GM18511 (cell line): Measurements from ENCODE around the gene TP53I13.

ENCODE experiments used
- ATAC-seq: cut with Tn5 transposase; IDR thresholded peaks from one replicate; pipeline ENCODE4 v1.9.1; 2021; ENCODE audit warnings: mild to moderate bottlenecking, moderate library complexity; ENCODE audit not compliant: unreplicated experiment

TP53I13 gene

DNA sequence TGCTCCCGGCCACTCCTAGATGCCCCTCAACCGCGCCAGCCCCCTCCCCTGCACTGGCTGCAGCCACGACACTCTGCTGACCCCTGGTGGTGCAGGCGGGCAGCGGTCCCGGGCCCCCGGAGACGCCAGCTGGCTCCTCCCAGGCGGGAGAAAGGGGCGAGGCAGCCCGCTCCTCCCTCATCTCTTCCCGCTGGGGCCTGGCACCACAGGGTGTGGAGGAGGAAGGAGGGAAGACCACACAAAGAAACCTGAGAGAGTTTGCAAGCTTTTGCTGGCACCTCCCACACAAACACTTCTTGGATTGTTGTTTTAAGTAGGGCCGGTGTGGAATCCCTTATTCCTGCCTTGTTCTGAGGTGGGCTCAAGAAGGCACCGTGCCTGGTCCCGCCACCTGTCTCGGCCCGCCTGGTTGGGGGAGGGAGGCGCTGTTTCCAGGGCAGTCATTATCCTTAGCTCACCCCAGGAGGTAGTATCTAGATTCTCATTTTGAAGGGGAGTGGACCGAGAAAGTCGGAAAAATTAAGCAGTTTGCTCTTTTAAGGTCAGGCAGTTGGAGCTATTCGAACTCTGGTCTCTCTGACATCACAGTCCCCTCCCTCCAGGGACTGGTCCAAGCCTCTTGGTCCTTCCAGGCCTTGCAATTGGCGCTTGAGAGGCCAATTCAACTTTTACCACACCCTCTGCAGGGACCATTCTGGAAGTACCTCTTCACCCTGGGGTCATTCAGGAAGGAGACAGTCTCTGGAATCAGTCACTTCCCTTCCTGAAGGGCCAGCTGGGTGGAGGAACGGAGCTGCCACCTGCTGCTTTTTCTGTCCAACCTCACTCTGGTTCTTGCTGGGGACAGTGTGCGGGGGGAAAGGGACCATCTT lies 23.5 kb downstream of the TP53I13 start:
- peak; percentile 42 for ATAC-seq

DNA sequence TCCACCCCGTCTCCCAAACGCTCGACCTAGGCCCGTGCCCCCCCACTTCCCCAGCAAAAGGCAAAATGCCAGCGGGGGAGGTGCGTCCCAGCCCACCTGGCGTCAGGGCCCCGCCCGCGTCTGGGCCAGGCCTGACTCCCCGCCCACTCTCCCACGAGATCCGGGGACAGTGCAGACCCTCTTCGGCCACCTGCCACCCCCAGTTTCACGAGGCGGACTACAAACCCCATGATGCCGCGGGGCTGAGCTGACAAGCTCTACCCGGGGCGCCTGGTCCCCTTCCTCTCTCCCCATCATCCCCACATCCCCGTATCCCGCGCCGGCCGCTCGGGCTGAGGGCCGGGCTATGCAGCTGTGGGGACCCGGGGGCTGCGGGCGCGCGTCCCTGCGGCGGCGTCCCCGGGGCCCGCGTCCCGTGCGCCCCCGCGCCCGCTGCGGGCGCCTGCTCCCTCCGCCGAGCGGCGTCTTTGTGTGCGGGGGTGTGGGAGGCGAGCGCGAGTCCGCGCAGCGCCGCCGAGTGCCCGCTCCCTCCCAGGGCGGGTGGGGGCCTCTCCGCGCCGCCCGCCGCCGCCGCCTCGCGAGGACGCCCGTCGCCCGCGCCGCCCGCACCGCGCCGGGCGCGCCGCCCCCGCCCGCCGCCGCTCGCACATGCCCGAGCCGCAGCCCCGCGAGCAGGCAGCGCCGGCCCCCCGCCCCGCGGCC lies 24.5 kb downstream of the TP53I13 start, which contains the start of gene ANKRD13B:
TSS of gene ANKRD13B (plus strand) at position 283 of the 702 bp plus-strand sequence. CDS start 490 bp downstream, outside the sequence.
- ATAC-seq = no peak

DNA sequence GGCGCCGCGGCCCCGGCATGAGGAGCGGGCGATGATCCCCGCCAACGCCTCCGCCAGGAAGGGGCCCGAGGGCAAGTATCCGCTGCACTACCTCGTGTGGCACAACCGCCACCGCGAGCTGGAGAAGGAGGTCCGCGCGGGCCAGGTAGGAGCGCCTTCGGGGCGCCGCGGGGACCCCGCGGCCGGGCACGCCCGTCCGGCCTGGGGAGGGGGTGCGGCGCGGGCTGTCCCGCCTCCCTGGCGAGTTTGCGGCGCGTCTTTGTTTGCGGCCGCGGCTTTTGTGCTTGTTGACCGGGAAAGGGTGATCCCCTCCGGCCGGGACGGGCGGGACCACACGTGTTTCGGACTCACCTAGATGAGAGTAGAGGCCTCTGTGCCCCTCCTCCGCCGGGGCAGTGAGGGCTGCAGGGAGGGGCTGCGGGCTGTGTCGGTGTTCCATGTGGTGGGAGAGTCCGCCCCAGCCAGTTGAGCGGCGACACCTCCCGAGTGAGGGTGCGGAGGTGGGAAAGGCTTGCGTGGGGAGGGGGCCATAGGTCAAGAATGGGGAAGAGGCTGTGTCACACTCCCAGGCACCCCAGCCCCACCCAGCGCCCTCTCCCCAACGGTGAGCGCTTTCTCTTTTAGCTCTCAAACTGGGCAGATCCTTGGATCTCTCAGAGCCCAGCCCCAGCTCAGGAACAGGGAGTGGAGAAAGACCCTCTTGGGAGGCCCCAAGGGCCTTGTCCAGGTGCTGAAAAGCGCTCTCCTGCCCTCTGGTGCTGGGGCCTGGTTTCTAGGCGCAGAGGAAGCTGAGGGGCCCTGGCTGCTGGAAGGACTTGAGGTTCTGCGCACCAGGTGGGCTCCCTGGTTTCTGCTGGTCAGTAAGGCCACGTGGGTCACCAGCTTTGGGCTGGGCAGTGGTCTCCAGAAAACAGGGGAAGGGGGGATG lies 25.4 kb downstream of the TP53I13 start:
- ATAC-seq = no peak

DNA sequence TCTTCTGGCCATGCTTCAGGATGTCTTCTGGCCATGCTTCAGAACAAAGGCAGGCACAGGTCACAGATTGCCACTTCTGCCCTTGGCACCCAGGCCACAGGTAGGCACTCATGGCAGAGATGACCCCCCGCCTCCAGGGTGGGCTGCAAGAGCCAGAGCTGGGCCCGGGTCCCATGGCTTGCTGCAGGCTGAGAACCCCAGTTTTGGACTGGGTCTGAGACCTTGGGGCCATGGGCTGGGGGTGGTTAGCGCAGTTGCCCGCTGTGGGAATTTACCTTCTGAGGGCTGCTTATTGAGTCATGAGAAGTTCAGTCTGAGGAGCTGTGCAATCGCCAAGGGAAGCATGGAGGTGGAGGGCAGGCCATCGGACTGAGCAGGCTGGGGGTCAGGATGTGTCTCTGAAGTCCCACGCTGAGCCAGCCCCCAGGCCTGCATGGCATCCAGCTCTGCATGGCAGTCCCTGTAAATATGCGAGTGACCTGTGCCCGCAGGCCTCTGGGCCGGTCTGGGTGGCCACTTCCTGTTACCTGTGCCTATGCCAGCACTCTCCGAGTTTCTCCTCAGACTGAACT lies 26.1 kb downstream of the TP53I13 start:
- ATAC-seq = no peak

DNA sequence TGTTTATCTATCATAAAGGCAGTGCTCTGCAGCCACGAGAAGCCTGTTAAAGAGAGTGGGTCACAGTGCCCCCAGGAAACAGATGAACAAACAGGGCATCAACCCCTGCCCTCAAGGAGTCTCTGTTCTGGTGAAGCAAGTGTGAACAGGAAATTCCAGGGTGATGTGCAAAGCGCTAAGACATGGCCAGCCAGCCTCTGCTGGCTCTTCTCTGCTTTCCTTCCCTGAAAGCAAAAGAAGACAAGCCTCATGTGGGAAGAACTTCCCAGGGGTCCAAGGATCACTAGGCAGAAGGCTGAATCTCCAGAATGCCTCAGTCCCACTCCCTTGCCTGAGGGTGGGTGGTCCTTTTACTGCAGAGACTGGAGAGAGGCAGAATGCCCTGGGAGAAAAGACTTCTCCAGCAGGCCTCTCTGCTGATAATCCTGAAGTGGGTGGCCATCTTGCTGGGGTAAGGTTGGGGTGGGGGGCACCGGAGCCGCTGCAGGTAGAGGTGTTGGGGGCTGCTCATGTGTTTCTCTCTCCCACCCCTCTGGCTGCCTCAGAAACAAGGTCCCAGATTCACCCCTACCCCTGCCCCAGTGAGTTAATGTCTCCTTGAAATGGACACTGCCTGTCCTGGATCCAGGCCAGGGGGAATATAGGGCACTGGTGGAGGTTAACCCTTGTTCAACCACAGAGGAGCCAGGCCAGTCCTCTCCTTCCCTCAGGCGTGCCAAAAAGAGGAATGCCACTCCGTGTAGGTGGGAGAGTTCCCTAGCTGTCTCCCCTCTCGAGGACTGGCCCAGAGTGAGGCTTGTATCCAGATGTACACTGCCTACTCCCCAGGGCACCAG lies 26.8 kb downstream of the TP53I13 start:
- no peak for ATAC-seq

DNA sequence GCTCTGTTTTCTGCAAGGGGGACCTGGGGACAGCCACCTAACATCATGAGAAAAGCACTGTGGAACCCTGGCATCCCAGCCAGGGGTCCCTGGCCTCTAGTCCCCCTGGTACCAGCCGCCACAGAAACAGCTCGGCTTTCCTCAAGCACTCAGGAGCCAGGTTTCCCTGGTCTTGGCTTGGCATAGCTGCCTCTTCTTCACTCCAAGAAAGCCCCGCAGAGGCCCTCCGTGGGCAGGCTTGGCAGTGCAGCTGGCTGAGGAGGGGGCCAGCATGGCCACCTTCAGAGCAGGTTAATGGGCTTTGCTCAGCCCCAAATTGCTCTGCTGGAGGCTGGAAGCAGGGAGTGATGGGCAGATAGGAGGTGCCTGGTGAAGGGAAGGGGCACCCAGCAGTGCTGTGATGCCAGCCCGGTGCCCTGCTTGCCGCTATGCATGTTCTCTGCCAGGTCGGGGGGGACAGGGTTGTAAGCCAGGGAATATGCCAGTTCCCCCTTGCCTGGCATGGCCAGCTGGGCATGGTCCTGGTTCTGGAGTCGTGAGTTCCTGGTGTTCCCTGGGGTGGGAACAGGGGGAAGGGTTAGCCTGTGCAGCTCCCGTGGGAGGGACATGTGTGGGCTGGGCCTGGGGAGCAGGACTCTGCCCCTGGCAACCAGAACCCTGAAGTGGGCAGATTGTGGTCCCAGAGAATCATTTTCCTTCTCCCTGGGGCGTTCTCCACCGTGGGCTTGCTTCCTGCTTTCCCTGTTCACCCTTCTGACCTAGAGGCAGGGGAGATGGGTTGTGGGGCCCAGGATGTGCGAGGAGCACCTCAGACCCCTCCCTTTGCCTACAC lies 27.7 kb downstream of the TP53I13 start:
- no peak for ATAC-seq

DNA sequence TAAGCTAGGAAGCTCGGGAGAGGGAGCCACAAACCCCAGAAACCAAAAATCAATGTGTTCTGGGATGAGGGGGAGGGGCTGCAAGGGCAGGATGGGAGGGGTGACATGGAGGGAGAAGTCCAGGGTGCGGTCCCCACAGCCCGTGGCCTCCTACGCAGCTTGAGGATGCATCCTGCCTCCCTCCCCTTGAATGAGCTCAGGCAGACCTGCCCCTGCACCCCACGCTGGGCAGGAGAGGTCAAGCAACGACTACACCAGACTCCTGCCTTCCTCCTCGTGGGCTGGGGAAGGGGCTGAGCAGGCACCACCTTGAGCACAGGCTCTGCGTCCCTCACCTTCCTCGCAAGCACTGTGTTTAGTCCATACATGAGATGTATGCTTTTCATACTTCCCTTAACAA lies 28.3 kb downstream of the TP53I13 start:
- ATAC-seq = no peak

DNA sequence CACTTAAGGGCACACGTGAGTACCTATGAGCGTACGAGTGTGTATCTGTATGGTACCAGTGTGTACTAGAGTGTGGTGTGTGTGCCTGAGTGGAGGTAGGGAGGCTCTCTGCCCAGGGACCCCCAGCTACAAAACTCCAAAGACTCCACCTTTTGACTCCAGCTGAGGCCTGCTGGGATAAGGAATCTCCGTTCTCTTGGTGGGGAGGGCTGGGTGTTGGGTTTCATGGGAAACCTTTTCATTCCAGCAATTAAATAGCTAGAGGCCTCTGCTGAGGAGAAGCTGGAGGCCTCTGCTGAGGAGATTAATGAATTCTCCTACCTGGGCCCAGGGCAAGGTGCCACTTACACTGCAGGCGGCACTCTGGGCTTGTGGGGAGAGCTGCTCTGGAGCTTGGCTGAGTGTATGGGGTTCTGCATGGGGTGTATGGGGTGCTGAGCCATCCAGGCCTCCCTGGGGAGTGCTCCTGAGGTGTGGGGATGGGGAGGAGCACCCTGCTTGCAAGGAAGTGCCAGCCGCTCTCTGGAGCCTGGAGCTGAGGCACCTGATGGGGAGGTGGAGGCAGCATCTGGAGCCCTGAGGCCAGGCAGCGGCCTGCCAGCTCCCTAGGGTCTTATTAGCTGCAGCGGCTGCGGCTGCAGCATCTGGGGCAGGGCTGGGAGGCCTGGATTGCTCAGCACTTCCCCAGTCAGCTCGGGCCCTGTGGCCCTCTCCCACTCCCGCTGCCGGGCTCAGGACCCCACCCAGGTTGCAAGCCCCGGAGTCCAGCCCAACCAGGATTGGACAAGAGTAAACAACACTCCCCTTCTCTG lies 29.1 kb downstream of the TP53I13 start:
- no peak for ATAC-seq

DNA sequence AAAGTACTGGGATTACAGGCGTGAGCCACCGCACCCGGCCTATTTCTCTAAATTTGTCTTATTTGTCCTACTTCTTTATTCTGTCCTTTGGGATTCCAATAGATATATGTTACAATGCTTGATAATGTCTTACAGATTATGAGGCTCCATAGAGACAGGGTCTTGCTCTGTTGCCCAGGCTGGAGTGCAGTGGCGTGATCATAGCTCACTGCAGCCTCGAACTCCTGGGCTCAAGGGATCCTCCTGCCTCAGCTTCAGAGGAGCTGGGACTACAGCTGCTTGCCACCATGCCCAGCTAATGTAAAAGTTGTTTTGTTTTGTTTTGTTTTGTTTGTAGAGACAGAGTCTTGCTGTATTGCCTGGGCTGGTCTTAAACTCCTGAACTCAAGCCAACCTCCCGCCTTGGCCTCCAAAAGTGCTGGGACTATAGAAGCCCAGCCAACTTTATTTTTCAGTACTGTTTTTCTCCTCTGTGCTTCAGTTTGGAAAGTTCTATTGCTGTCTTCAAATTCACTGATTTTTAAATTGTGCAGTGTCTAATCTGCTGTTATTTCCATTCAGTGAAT lies 34.7 kb downstream of the TP53I13 start:
- ATAC-seq = no peak

DNA sequence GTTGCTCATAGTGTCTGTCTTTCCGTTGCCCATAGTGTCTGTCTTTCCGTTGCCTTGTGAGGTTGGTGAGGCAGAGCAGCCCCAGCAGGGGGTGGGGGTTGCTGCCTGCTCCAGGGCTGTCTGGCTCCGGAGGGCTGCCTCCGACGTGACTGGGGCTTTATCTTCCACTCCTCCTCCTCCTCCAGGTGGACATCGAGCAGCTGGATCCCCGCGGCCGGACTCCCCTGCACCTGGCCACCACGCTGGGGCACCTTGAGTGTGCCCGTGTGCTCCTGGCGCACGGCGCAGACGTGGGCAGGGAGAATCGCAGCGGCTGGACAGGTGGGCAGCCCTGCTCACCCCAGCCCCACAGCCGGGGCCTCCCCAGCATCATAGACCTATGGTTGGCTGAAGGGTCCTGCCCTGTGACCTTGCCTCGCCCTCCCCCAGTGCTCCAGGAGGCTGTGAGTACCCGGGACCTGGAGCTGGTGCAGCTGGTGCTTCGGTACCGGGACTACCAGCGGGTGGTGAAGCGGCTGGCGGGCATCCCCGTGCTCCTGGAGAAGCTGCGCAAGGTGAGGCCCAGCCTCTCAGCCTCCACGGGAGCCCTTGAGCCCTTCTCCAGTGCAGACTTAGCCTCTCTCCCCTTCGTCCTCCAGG lies 39.2 kb downstream of the TP53I13 start:
- no peak for ATAC-seq

DNA sequence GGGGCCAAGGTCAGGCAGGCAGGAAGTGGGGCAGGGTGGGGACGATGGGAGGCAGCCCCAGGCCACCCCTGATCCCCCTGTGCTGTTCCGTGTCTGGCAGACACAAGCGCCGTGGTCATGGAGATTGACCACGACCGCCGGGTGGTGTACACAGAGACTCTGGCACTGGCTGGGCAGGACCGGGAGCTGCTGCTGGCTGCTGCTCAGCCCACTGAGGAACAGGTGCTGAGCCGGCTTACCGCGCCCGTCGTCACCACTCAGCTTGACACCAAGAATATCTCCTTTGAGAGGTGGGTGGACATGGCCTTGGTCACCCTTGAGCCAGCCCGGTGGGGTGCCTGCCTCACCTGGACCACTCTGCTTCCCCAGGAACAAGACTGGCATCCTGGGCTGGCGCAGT lies 40.5 kb downstream of the TP53I13 start:
- no peak for ATAC-seq

DNA sequence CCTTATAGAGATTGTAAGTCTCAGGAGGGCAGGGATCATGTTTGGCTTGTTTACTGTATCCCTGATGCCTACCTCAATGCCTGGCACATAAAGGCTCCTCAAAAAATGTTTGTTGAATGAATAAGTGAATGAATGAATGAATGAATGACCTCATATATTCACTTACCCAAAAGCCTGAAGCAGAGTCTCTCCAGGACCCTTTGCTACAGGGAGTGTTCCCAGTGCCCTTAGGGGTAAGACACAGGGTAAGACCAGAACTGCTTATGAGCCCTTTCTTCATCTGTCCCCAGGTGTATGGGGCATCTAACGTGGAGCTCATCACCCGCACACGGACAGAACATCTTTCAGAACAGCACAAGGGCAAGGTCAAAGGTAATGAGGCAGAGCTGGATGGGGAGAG lies 41.9 kb downstream of the TP53I13 start:
- no peak for ATAC-seq

DNA sequence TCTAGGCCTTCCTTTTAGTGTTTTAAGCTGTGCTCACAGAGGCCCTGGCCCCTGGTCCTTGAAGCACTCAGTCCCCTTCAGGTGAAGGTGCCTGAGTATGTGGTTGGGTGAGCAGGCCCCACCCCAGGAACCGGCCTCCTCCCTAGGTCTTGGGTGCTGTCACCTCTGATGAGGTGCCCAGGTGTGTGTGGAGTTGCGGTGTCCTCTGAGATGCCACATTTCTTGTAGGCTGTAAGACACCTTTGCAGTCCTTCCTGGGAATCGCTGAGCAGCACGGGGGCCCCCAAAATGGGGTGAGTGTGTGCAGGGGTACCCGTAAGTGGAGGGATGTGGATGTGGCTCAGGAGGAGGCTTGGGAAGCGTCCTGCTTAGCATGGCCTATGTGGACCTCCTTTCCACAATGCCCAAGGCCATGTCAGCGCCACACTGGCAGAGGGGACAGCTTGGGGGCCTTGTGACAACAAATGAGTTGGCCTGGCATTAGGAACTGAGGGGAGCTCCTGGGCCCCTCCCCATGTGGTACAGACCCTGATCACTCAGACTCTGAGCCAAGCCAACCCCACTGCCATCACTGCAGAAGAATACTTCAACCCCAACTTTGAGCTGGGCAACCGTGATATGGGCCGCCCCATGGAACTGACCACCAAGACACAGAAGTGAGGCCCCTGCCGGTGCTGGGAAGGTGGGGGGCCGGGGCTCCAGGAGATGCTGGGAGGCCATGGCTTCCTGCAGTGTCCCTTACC lies 43.0 kb downstream of the TP53I13 start:
- no peak for ATAC-seq

DNA sequence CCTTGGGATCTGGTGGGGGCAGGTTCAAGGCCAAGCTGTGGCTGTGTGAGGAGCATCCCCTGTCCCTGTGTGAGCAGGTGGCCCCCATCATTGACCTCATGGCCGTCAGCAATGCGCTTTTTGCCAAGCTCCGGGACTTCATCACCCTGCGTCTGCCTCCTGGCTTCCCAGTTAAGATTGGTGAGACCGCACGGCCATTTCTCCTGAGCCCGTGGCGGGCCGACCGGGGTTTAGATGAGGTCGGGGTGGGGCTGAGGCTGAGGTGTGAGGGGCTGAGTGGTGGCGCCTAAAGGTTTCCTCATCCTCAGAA lies 43.5 kb downstream of the TP53I13 start:
- ATAC-seq = no peak

DNA sequence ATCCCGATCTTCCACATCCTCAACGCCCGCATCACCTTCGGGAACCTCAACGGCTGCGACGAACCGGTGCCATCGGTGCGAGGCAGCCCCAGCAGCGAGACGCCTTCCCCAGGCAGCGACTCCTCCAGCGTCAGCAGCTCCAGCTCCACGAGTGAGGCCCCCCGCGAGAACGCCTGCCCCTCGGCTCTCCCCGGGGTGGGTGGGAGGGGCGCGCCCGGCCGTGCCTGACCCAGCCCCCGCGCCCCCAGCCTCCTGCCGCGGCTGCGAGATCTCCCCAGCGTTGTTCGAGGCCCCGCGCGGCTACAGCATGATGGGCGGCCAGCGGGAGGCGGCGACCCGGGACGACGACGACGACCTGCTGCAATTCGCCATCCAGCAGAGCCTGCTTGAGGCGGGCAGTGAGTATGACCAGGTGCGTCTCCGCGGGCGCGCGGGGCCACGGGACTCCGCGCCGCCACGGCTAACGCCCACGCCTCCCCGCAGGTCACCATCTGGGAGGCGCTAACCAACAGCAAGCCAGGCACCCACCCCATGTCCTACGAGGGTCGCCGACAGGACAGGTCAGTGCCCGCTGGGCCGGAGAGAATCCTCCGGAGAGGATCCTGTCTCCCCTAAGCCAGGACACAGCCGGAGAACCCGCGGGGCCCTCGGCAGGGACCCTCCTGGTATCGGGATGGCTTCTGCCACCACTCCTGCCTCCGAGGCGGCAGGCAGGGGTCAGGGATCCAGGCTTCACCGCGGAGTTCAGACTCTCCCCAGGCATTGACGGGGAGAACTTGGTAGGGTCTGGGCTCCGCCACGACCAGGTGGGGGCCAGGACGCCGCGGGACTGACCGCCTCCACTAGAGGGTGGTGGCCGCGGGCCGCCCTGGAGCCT lies 44.1 kb downstream of the TP53I13 start:
- no peak for ATAC-seq

DNA sequence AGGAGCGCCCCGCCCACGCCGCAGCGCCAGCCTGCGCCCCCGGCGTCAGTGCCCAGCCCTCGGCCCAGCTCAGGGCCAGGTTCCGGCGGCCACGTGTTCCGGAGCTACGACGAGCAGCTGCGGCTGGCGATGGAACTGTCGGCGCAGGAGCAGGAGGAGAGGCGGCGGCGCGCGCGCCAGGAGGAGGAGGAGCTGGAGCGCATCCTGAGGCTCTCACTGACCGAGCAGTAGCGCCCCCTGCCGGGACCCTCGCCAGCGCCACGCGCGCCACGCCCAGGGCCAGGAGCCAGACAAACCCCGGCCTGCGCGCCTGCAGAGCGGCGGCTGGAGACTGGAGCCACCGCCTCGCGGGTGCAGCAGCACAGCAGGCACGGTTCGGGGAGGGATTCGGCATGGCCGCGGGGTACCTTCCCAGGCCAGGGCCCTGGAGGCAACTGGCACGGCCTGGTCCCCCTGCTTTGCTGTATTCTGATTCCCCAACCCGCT lies 44.9 kb downstream of the TP53I13 start:
- ATAC-seq = no peak
